Motor neuron (in vitro differentiated cells): ENCODE results near the gene CD101. TPM values are rescaled to one million over a fixed set of nuclear protein-coding genes. Genes with fewer than 3 reads are reported as not detected.
"Not testable (repeated sequence)": the region's sequence is repeated elsewhere in the genome, so short reads cannot be mapped to it uniquely, and the experiment has no call there.

ENCODE experiments used
- ATAC-seq, 8 experiments: fragments of 200-7000 bp; cut with Tn5 transposase; replicated peaks in 6 of 8; 2 replicates each; pipeline ENCODE4 v1.8.0; 2021; ENCODE audit warnings: mild to moderate bottlenecking in 8 of 8, moderate library complexity in 8 of 8
- H3K27ac ChIP-seq, 2 donors: fragments of 250-450 bp; sonication (Bioruptor Pico); 2 replicates each; pipeline ENCODE4 v1.9.0; 2021; ENCODE audit warnings: antibody characterized with exemption in 2 of 2, mild to moderate bottlenecking in 2 of 2, moderate library complexity in 1 of 2
- H3K4me1 ChIP-seq, 2 donors: fragments of 250-450 bp; sonication (Bioruptor Pico); replicated peaks in 1 of 2; 2 replicates each; pipeline ENCODE4 v1.6.1; 2021; ENCODE audit warnings: antibody characterized with exemption in 2 of 2, mild to moderate bottlenecking in 2 of 2, moderate library complexity in 1 of 2
- H3K4me3 ChIP-seq, 5 donors: fragments of 250-450 bp; sonication (Bioruptor Pico); 2 replicates each; pipeline ENCODE4 v1.9.0; 2021; ENCODE audit warnings: antibody characterized with exemption in 5 of 5, mild to moderate bottlenecking in 5 of 5, moderate library complexity in 4 of 5
- WGBS, 10 experiments: fragments of 450-650 bp; shearing (Covaris generic); methylation state at CpG; one replicate each; pipeline ENCODE4 v1.0.0; 2022; 5-methylcytosine and 5-hydroxymethylcytosine counted together
- in situ Hi-C, 9 experiments: fragments of 400-800 bp; cut with MboI; loops; one replicate each; pipeline ENCODE4 v1.15.0; 2021; ENCODE audit warnings: low sequenced_read_pairs in 9 of 9, low pct_unique_long_range_greater_than_20kb in 2 of 9; ENCODE audit not compliant: unreplicated experiment in 9 of 9
- total RNA-seq, 8 experiments: library from RNA; unstranded; fragments of 300-600 nt; gene quantifications; 2 replicates each; pipeline versions ENCODE4 v1.2.3 to v1.2.4, GENCODE V29; 2022

The CD101 gene
- total RNA-seq, 8 experiments from 2014 or later, result 0.27 to 4.8 (median 1.9) TPM

GRCh38 chr1:116971258-116971860, 30.2 kb upstream of the CD101 start:
- Histone ChIP-seq H3K4me3 (no peak overlapping the region), H3K27ac (no peak overlapping the region), H3K4me1 (peaks cover 4 to 5% of the 10 kb centered on the region in 2 donors)
- in situ Hi-C loops, result no loop called here
- ATAC-seq, result peak in 4 of 8 experiments; percentile 48 to 62 (median 56)
- 63 to 100% (median 81%) methylated on average over 1 to 4 of the region's 4 CpGs; no CpG with 5 or more reads in 1 of the 10 experiments for WGBS, 10 experiments

- in situ Hi-C loops, result no loop called here
- H3K27ac ChIP-seq, result no peak overlapping the region
- H3K4me1 ChIP-seq, result peaks cover 4 to 5% of the 10 kb centered on the region in 2 donors
- ATAC-seq, result peak in 1 of 8 experiments; percentile 34
- no peak overlapping the region for H3K4me3 ChIP-seq
- 78 to 100% (median 90%) methylated on average over 2 to 6 of the region's 6 CpGs for WGBS, 10 experiments
Observed at GRCh38 chr1:116971965-116972673, 29.4 kb upstream of the CD101 start.

- in situ Hi-C loops, result no loop called here
- Histone ChIP-seq H3K4me3 (no peak overlapping the region), H3K4me1 (peaks cover 4 to 5% of the 10 kb centered on the region in 2 donors), H3K27ac (no peak overlapping the region)
- WGBS, 10 experiments, result 82 to 96% (median 91%) methylated on average over 1 to 2 of the region's 2 CpGs; no CpG with 5 or more reads in 2 of the 10 experiments
- ATAC-seq, result no peak
Observed at GRCh38 chr1:116972674-116973030, 28.9 kb upstream of the CD101 start.

GRCh38 chr1:116980309-116980708, 21.3 kb upstream of the CD101 start:
- WGBS, 10 experiments, result 80% methylated on average over 1 of the region's 1 CpG; no CpG with 5 or more reads in 9 of the 10 experiments
- in situ Hi-C loops, H3K4me3 ChIP-seq, H3K4me1 ChIP-seq, ATAC-seq, H3K27ac ChIP-seq: not testable (repeated sequence)

- in situ Hi-C loops, result no loop called here
- H3K4me3 ChIP-seq, result no peak overlapping the region
- 43 to 100% (median 92%) methylated on average over 1 to 2 of the region's 2 CpGs; no CpG with 5 or more reads in 3 of the 10 experiments for WGBS, 10 experiments
- no peak overlapping the region for H3K27ac ChIP-seq
- peaks cover 0 to 4% of the 10 kb centered on the region in 2 donors for H3K4me1 ChIP-seq
- no peak for ATAC-seq
Observed at GRCh38 chr1:116981521-116982037, 20.0 kb upstream of the CD101 start.

- WGBS, 10 experiments, result 73 to 90% (median 84%) methylated on average over 2 to 8 of the region's 9 CpGs; no CpG with 5 or more reads in 4 of the 10 experiments
- ATAC-seq, result peak in 1 of 8 experiments; percentile 12
- Histone ChIP-seq H3K27ac (no peak overlapping the region), H3K4me1 (peaks cover 5 to 11% of the 10 kb centered on the region in 2 donors), H3K4me3 (no peak overlapping the region)
- in situ Hi-C loops, result no loop called here
Observed at GRCh38 chr1:116982319-116983004, 19.1 kb upstream of the CD101 start.

GRCh38 chr1:116983112-116983511, 18.4 kb upstream of the CD101 start:
- in situ Hi-C loops, result no loop called here
- WGBS, 10 experiments, result 0 to 94% (median 84%) methylated on average over 1 to 5 of the region's 5 CpGs; no CpG with 5 or more reads in 1 of the 10 experiments

GRCh38 chr1:116983678-116984077, 17.9 kb upstream of the CD101 start:
- WGBS, 10 experiments, result 7 to 97% (median 82%) methylated on average over 1 to 4 of the region's 4 CpGs
- ATAC-seq, result no peak
- Histone ChIP-seq H3K27ac (no peak overlapping the region), H3K4me1 (peaks cover 5 to 23% of the 10 kb centered on the region in 2 donors), H3K4me3 (no peak overlapping the region)
- in situ Hi-C loops, result no loop called here

More at GRCh38 chr1:116983112-116983511, 18.4 kb upstream of the CD101 start:
- Histone ChIP-seq H3K4me1 (peaks cover 5 to 17% of the 10 kb centered on the region in 2 donors), H3K4me3 (no peak overlapping the region), H3K27ac (no peak overlapping the region)
- peak in 3 of 8 experiments; percentile 40 to 49 (median 41) for ATAC-seq

- ATAC-seq, result no peak
- H3K27ac ChIP-seq, result no peak overlapping the region
- no peak overlapping the region for H3K4me3 ChIP-seq
- WGBS, 10 experiments, result 20 to 100% (median 95%) methylated on average over 1 to 7 of the region's 14 CpGs; no CpG with 5 or more reads in 2 of the 10 experiments
- in situ Hi-C loops, result no loop called here
- H3K4me1 ChIP-seq, result peaks cover 5 to 24% of the 10 kb centered on the region in 2 donors
Observed at GRCh38 chr1:116984406-116985160, 17.0 kb upstream of the CD101 start.

- ATAC-seq, result no peak
- no peak overlapping the region for H3K27ac ChIP-seq
- in situ Hi-C loops, result no loop called here
- 17 to 91% (median 86%) methylated on average over 3 to 29 of the region's 29 CpGs; no CpG with 5 or more reads in 1 of the 10 experiments for WGBS, 10 experiments
- H3K4me1 ChIP-seq, result peaks cover 5 to 24% of the 10 kb centered on the region in 2 donors
- no peak overlapping the region for H3K4me3 ChIP-seq
Observed at GRCh38 chr1:116986421-116987255, 14.9 kb upstream of the CD101 start.

GRCh38 chr1:116987256-116987555, 14.4 kb upstream of the CD101 start:
- WGBS, 10 experiments, result 43 to 96% (median 84%) methylated on average over 2 to 11 of the region's 11 CpGs; no CpG with 5 or more reads in 1 of the 10 experiments
- H3K4me1 ChIP-seq, result peaks cover 5 to 24% of the 10 kb centered on the region in 2 donors
- H3K4me3 ChIP-seq, result no peak overlapping the region
- in situ Hi-C loops, result no loop called here
- peak in 3 of 8 experiments; percentile 46 to 57 (median 52) for ATAC-seq
- no peak overlapping the region for H3K27ac ChIP-seq

DNA sequence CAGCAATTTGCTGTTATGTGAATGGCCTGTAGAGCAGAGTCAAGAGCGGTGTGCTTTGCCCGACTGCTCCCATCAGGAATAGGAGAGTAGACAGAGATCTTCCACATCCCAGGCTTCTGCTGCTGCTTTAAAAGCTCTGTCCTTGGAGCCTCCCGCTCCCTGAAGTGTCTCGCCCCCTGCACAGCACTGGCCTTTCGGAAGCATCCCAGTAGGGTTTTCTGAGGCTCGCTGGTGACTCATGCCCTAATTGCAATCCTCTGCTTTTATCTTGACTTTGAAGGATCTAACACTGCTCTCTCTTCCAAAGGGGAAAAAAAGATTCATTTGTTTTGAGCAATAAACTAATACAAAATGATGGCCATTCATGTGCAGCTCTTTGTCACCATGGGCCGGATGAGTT, 13.3 kb upstream of the CD101 start:
- ATAC-seq, result peak in 5 of 8 experiments; percentile 86 to 96 (median 90)
- Histone ChIP-seq H3K27ac (no peak overlapping the region), H3K4me1 (peaks cover 5 to 24% of the 10 kb centered on the region in 2 donors), H3K4me3 (no peak overlapping the region)
- in situ Hi-C loops, result no loop called here
- WGBS, 10 experiments, result 45 to 100% (median 62%) methylated on average over 1 to 7 of the region's 7 CpGs; no CpG with 5 or more reads in 2 of the 10 experiments
